NCI-H2227 (cell line): ENCODE measurements around the gene FEZ2.

Experiments used
- DNase-seq: peaks from one replicate; lab custom pipeline; 2025; ENCODE audit not compliant: unreplicated experiment; lab: John Stamatoyannopoulos, UW

Gene FEZ2

GRCh38 chr2:36587556-36587955 is 10.4 kb downstream of the FEZ2 start:
- no peak for DNase-seq

DNA sequence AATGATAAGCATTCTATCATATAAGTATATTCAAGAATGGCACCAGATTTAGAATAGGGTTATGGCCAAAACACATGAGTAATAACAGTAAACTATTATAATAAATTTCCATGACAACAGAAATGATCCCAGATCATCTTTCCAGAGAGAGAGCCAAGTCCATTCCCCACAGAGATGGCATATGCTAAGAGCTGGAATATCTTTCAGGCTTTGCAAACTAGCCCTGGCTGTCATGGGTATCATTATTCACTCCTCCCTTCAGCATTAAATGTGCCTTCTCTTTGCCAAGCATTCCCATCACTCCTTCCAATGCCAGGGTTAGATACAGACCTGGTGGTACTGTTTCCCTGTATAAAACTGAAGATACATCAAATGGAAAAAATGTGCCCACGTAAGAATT is 10.9 kb downstream of the FEZ2 start:
- DNase-seq, result no peak

- no peak for DNase-seq
These were observed 11.3 kb downstream of the FEZ2 start for GRCh38 chr2:36586672-36587071.

GRCh38 chr2:36584148-36584794 is 13.7 kb downstream of the FEZ2 start:
- no peak for DNase-seq

DNA sequence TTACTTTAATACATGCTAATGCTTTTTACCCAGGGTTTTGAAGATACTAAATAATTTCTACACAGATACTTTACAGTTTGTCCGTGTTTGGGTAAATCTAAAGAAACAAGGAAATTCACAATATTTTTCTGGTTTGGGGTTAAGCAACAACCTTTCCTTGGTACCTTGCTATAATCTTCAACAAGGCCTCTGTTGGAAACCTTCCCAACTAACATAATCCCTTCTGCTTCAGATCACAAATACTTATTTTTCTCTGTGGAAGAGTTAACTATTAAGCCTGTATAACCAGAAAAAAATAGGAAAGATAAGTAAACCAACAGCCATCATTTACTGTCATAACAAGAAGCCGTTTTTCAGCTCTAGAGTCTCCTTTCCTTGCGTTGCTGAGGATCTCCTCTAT is 15.0 kb downstream of the FEZ2 start:
- DNase-seq, result no peak

GRCh38 chr2:36582538-36582937 is 15.4 kb downstream of the FEZ2 start:
- DNase-seq, result no peak

- DNase-seq, result no peak
These were observed 18.7 kb downstream of the FEZ2 start for GRCh38 chr2:36579297-36579664.

GRCh38 chr2:36578343-36579296 is 19.3 kb downstream of the FEZ2 start:
- DNase-seq, result no peak

GRCh38 chr2:36577884-36578283 is 20.1 kb downstream of the FEZ2 start:
- DNase-seq, result no peak

GRCh38 chr2:36574560-36574959 is 23.4 kb downstream of the FEZ2 start:
- no peak for DNase-seq

GRCh38 chr2:36573165-36573564 is 24.8 kb downstream of the FEZ2 start:
- no peak for DNase-seq

DNA sequence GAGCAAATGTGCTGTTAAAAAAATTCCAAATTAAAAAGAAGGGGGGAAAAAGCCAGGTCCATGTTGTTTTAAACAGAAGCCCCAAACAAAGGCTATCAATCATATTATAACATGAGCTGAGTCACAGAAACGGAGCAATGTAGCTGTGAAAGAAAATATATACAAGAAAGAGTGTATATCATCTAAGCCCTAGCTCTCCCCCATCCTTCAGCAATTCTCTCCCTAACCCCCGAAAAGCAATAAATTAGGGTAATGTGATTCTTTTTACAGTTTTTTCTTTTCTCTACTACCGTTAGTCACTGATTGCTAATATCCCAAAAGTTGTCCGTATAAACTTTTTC is 25.3 kb downstream of the FEZ2 start:
- no peak for DNase-seq

GRCh38 chr2:36572054-36572718 is 25.8 kb downstream of the FEZ2 start:
- no peak for DNase-seq

- no peak for DNase-seq
These were observed 27.6 kb downstream of the FEZ2 start for GRCh38 chr2:36570416-36570815.

DNA sequence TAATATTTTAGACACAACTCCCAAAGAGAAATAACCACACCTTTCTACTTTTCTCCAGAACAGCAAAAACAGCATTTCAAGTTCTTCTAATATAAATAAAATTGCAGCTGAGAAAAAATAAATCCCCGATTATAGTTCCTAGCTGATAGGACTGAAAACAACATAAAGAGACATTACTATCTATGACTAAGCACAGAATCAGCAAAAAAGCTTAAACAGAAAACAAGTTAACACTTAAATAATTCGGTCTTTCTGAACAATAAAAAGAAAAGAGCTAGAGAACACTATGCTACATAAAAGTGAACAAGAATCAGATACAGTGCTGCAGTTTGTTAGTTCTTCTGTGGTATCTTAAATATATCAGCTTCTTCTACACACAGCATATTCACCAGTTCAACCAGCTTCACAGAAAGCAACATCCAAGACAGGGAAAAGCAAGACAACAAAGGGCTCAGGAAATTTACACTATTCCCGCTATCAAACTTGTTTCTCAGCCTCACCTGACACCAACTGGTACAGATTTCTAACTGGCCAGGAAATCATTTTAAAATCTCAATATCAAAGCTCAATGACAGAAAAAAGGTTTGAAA is 28.6 kb downstream of the FEZ2 start:
- no peak for DNase-seq

DNA sequence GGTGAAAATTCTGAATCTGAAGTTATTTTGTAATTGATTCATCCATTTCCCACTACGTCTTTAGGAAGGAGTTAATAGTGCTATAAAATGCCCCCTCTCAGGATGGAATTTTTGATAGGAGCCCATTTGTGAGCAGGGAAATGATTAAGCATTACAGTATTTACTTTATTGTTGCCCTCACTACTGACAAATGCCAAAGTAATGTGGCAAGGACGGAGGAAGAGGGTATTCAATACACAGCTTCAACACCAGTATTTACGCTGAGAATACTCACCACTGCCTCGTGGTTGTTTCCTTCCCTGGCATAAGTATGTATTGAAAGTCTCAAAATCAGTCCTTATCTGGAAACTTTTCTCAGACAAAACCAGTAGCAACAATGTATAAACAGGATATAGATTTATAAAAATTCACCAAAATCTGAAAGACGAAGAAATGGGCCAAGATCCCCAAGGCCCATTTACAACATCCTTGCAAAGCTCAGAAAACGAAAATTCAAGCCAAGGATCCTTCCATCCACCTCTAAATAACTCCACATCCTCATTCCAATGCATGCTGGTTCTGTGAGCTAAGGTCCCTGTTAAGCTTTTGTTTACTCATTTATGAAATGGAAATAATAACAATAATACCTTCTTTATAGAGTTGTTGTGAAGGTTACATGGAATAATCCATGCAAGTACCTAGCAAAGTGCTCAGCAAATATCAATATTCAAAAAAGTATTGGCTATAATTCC is 29.3 kb downstream of the FEZ2 start:
- DNase-seq, result no peak

DNA sequence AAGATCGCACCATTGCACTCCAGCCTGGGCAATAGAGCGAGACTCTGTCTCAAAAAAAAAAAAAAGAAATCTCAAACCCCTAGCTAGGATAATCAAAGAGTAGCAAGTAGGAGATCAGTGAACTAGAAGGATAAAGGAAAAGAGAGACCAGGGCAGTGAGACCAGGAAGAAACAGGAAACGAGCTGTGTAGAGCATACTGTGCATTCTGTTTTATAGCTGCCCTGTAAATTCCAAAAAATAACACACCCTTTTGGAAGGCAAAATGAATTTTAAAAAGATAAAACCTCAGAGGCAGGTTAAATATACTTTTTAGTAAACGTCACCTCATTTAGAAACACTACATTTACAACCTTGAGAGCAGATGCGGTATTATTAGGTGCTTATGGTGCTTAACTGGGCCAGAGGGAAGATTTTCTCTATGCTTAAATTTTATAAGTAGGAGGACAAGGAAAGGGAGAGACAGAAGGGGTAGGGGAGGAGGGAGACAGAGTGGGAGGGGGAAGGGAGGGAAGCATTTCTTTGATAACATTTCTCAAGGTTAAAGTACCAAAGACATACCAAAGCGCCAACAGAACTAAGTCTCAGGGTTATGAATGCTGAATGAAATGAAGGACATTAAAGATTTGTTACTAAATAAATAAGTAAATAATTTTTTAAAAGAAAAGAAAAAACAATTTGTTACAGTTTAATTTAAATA is 30.1 kb downstream of the FEZ2 start:
- no peak for DNase-seq

DNA sequence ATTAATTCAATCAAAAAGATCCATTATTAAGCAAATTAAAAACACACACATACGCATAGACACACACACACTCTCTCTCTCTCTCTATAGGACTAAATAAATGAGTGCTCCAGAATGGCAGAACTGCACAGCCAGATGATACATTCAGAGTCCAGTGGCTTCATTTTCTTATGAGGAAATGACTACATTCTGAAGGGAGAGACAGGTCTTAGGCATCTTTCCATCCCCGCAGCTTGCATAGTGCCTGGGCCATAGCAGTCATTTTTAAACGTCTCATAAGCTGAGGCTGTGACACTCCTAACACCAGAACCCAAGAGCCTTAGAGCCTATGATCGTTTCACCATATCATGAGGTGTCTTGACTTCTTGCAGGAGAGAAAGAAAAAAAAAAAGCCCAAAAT is 31.1 kb downstream of the FEZ2 start:
- no peak for DNase-seq

DNA sequence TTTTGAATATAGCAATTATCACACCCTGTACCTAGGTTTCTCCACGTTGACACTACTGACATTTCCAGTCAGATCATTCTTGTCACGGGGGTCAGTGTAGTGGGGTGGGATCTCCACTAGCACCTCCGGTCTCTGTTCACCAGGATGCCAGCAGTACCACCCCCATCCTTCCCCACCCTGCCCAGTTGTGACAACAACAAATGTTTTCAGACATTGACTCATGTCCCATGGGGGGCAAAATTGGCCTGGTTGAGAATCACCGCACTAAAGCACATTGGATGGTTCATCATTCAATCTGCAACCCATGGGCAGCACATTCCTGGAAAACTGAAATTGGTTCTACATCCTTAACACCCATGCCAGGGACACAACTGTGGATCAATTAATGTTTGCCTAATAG is 32.3 kb downstream of the FEZ2 start:
- no peak for DNase-seq

DNA sequence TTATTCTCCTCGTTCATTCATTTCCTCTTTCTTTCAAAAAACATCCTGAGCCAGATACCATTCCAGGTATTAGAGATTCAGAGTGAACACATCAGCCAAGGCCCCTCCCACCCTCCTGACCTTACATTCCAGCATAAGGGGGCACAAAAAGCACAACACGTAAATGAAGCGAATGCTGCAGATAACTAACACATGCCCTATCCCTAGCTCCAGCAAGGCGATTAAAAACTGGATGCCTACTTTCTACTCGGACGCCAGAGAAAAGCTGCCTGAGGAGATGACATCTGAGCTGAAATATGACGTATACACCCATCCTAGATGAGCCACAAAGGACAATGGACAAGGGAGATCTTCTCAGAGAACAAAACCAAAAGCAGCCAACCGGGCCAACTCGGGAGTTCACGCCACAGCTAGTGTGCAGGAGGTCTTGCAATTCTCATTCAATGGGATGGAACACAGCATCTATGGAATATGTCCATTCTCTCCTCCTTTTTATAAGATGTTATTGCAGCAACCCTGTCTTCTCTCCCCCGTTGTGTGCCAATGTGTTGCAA is 33.5 kb downstream of the FEZ2 start:
- DNase-seq, result no peak
